Ovary (tissue), 9 donors: ENCODE measurements around the gene TMEM233. TPM values are rescaled to one million over a fixed set of nuclear protein-coding genes. Genes with fewer than 3 reads are reported as not detected.

ENCODE experiments used
- DNase-seq, 5 donors: peaks; one replicate each; pipeline ENCODE4 v3.0.0-alpha.2; 2019 to 2020
- H3K27ac ChIP-seq, 2 donors: fragments of 200-600 bp; one replicate each; pipeline versions ENCODE4 v1.5.1 to v1.8.0; 2019 to 2022
- H3K27me3 ChIP-seq: fragments of 200-600 bp; one replicate; pipeline ENCODE4 v1.8.0; 2022
- H3K36me3 ChIP-seq: fragments of 200-600 bp; sonication (generic); one replicate; pipeline ENCODE4 v1.5.1; 2019
- H3K4me1 ChIP-seq: one replicate; pipeline ENCODE4 v1.8.1; 2013; ENCODE audit warnings: mild to moderate bottlenecking, moderate library complexity; ENCODE audit not compliant: insufficient read depth
- H3K4me3 ChIP-seq: fragments of 200-600 bp; sonication (generic); one replicate; pipeline ENCODE4 v1.5.1; 2017
- H3K9me3 ChIP-seq, 2 donors: fragments of 200-600 bp in 1 of 2; sonication (generic) in 1 of 2; one replicate each; pipeline versions ENCODE4 v1.5.1 to v1.8.1; 2013 to 2019; ENCODE audit warnings: mild to moderate bottlenecking in 1 of 2, moderate library complexity in 1 of 2
- CTCF ChIP-seq, 3 donors: fragments of 450-650 bp in 2 of 3; fragments of 200-600 bp in 1 of 3; IDR thresholded peaks; one replicate each; pipeline versions ENCODE4 v1.5.1 to v1.8.0; 2016 to 2022; ENCODE audit warnings: antibody characterized with exemption in 3 of 3, mild to moderate bottlenecking in 1 of 3
- EP300 ChIP-seq: sonication (generic); formaldehyde crosslinking; IDR thresholded peaks from one replicate; pipeline ENCODE4 v1.6.1; 2017; ENCODE audit warnings: antibody characterized with exemption
- POLR2A ChIP-seq: fragments of 450-650 bp; IDR thresholded peaks from one replicate; pipeline ENCODE4 v1.6.1; 2017; ENCODE audit warnings: antibody characterized with exemption, mild to moderate bottlenecking, moderate library complexity
- WGBS, 3 donors: extraction: QIAGEN DNeasy Blood & Tissue Kit in 1 of 3; methylation state at CpG; one replicate each; pipeline versions ENCODE4 v1.1.5 to v1.1.7; 2013 to 2017; 5-methylcytosine and 5-hydroxymethylcytosine counted together
- intact Hi-C, 4 donors: fragments of 100-400 bp; cut with DNase I; formaldehyde crosslinking; loops; one replicate each; pipeline versions ENCODE4 v1.11.0 to v1.15.1; 2022 to 2023
- polyA plus RNA-seq, 2 donors: library from polyadenylated mRNA; stranded (reverse); fragments of 200-250 nt in 1 of 2; fragments of 350-450 nt in 1 of 2; fragmentation: Illumina TruSeq in 1 of 2; extraction: RNeasy Lipid Tissue Mini Kit (QIAGEN cat#74804) in 1 of 2; gene quantifications; one replicate each; pipeline ENCODE4 v1.2.3, GENCODE V29; 2013 to 2014
- total RNA-seq, 7 donors: library from RNA; depleted of rRNA in 2 of 7; stranded (reverse); fragments of >200 nt in 2 of 7; fragmentation: NEBNext Ultra II Directional in 3 of 7; extraction: Animal tissue kit (Norgen Biotek cat#: 25700) in 3 of 7; gene quantifications; one replicate each; pipeline versions ENCODE4 v1.1.0 to v1.2.4, GENCODE V29; 2016 to 2023
- donor health status: DM: no; HTN: no; CAD: no; lungs with moderate emphysema.
- donor health status: DM: no; HTN: no; CAD: no.
- donor health status: Bipolar disorder and iron deficiency.
- donor health status: DM: yes; HTN: yes; CAD: no.
- donor health status: DM: no; HTN: no; CAD: no.
- donor health status: DM: yes; HTN: yes; CAD: no.

The TMEM233 gene
- total and polyA plus RNA-seq, 9 donors: 0.10 to 1.0 (median 0.48) TPM

- WGBS, 3 donors: 76 to 87% (median 80%) methylated on average over 5 of the region's 5 CpGs
- no peak overlapping the region for H3K27ac ChIP-seq
- no peak for DNase-seq
- H3K4me1 ChIP-seq: no peaks in the 10 kb centered on the region
- no peaks in the 10 kb centered on the region for H3K9me3 ChIP-seq
- H3K27me3 ChIP-seq: no peaks in the 10 kb centered on the region
- H3K4me3 ChIP-seq: no peak overlapping the region
- H3K36me3 ChIP-seq: no peaks in the 10 kb centered on the region
- intact Hi-C loops: no loop called here
- TF ChIP-seq CTCF (IDR thresholded peaks at IDR 0.05) (no peak), EP300 (no peak), POLR2A (no peak)
These were observed 66.5 kb downstream of the TMEM233 start for GRCh38 chr12:119660076-119660475.

GRCh38 chr12:119661882-119662281 is 68.3 kb downstream of the TMEM233 start:
- intact Hi-C loops: no loop called here
- no peaks in the 10 kb centered on the region for H3K36me3 ChIP-seq
- H3K4me1 ChIP-seq: no peaks in the 10 kb centered on the region
- H3K27me3 ChIP-seq: no peaks in the 10 kb centered on the region
- WGBS, 3 donors: 48 to 65% (median 54%) methylated on average over 4 of the region's 4 CpGs
- H3K27ac ChIP-seq: no peak overlapping the region
- TF ChIP-seq EP300 (no peak), POLR2A (no peak), CTCF (IDR thresholded peaks at IDR 0.05) (no peak)
- no peak for DNase-seq
- no peak overlapping the region for H3K4me3 ChIP-seq
- no peaks in the 10 kb centered on the region for H3K9me3 ChIP-seq

GRCh38 chr12:119664642-119665041 is 71.1 kb downstream of the TMEM233 start:
- H3K9me3 ChIP-seq: no peaks in the 10 kb centered on the region
- DNase-seq: no peak
- intact Hi-C loops: no loop called here
- H3K27me3 ChIP-seq: no peaks in the 10 kb centered on the region
- H3K27ac ChIP-seq: no peak overlapping the region
- 74 to 90% (median 90%) methylated on average over 1 of the region's 1 CpG for WGBS, 3 donors
- no peaks in the 10 kb centered on the region for H3K36me3 ChIP-seq
- peaks cover 2% of the 10 kb centered on the region for H3K4me1 ChIP-seq
- TF ChIP-seq CTCF (IDR thresholded peaks at IDR 0.05) (no peak), EP300 (no peak), POLR2A (no peak)
- no peak overlapping the region for H3K4me3 ChIP-seq

GRCh38 chr12:119665164-119665929 is 71.8 kb downstream of the TMEM233 start:
- H3K27me3 ChIP-seq: no peaks in the 10 kb centered on the region
- no peak overlapping the region for H3K4me3 ChIP-seq
- WGBS, 3 donors: 78 to 90% (median 85%) methylated on average over 4 of the region's 4 CpGs
- no peak for DNase-seq
- intact Hi-C loops: no loop called here
- peaks cover 3% of the 10 kb centered on the region for H3K4me1 ChIP-seq
- no peaks in the 10 kb centered on the region for H3K9me3 ChIP-seq
- H3K36me3 ChIP-seq: no peaks in the 10 kb centered on the region
- TF ChIP-seq CTCF (IDR thresholded peaks at IDR 0.05) (no peak), EP300 (no peak), POLR2A (no peak)
- H3K27ac ChIP-seq: no peak overlapping the region
